Astrocyte (in vitro differentiated cells and primary cell): ENCODE measurements around the gene CPXM2. TPM values are rescaled to one million over a fixed set of nuclear protein-coding genes. Genes with fewer than 3 reads are reported as not detected.
A peak's percentile ranks its signal among the peaks of the same experiment; 100 is the strongest.

Experiments used
- DNase-seq: peaks from one replicate; pipeline ENCODE4 v3.0.0-alpha.2; 2010; ENCODE audit warnings: low read depth
- FAIRE-seq: peaks from 2 replicates; lab custom pipeline; 2011; peaks lifted over from hg19 to GRCh38; lab: Jason Lieb, UNC
- H2AFZ ChIP-seq: 2 replicates; pipeline ENCODE4 v1.6.0; 2012; ENCODE audit warnings: low read depth, low read length, inconsistent platforms
- H3K27ac ChIP-seq: 2 replicates; pipeline ENCODE4 v1.5.1; 2011; ENCODE audit warnings: low read depth, low read length, inconsistent platforms
- H3K27me3 ChIP-seq: 2 replicates; pipeline ENCODE4 v1.6.0; 2011; ENCODE audit warnings: low read length, inconsistent platforms; ENCODE audit not compliant: insufficient read depth
- H3K36me3 ChIP-seq: 2 replicates; pipeline ENCODE4 v1.5.1; 2011; ENCODE audit warnings: low read length, inconsistent platforms; ENCODE audit not compliant: insufficient read depth
- H3K4me1 ChIP-seq: 2 replicates; pipeline ENCODE4 v1.5.1; 2011; ENCODE audit warnings: low read length, inconsistent platforms; ENCODE audit not compliant: insufficient read depth
- H3K4me2 ChIP-seq: 2 replicates; pipeline ENCODE4 v1.6.0; 2012; ENCODE audit warnings: low read length, inconsistent platforms
- H3K4me3 ChIP-seq: 2 replicates; pipeline ENCODE4 v1.5.1; 2011; ENCODE audit warnings: low read depth, mild to moderate bottlenecking, low read length, inconsistent platforms; ENCODE audit not compliant: insufficient read depth
- H3K79me2 ChIP-seq: 2 replicates; pipeline ENCODE4 v1.6.0; 2012; ENCODE audit warnings: mild to moderate bottlenecking, low read length, inconsistent platforms; ENCODE audit not compliant: insufficient read depth
- H3K9ac ChIP-seq: 2 replicates; pipeline ENCODE4 v1.6.0; 2012; ENCODE audit warnings: mild to moderate bottlenecking, low read length, inconsistent platforms
- H3K9me3 ChIP-seq: 2 replicates; pipeline ENCODE4 v1.5.1; 2012; ENCODE audit warnings: low read depth, mild to moderate bottlenecking, low read length, inconsistent platforms; ENCODE audit not compliant: insufficient read depth
- H4K20me1 ChIP-seq: 2 replicates; pipeline ENCODE4 v1.6.0; 2012; ENCODE audit warnings: low read length, inconsistent platforms; ENCODE audit not compliant: insufficient read depth
- H3K27ac Mint-ChIP-seq: one replicate; pipeline ENCODE4 v1.8.0; 2021; ENCODE audit warnings: mild to moderate bottlenecking, mixed read lengths; ENCODE audit not compliant: unreplicated experiment
- H3K27me3 Mint-ChIP-seq: one replicate; pipeline ENCODE4 v1.8.0; 2021; ENCODE audit warnings: low read depth, mixed read lengths; ENCODE audit not compliant: unreplicated experiment
- H3K36me3 Mint-ChIP-seq: one replicate; pipeline ENCODE4 v1.8.0; 2021; ENCODE audit warnings: low read depth, mixed read lengths; ENCODE audit not compliant: unreplicated experiment
- H3K4me1 Mint-ChIP-seq: one replicate; pipeline ENCODE4 v1.8.0; 2021; ENCODE audit warnings: low read depth, mixed read lengths; ENCODE audit not compliant: unreplicated experiment
- H3K4me3 Mint-ChIP-seq: one replicate; pipeline ENCODE4 v1.8.0; 2021; ENCODE audit warnings: mild to moderate bottlenecking, moderate library complexity, mixed read lengths; ENCODE audit not compliant: unreplicated experiment
- H3K9me3 Mint-ChIP-seq: one replicate; pipeline ENCODE4 v1.8.0; 2021; ENCODE audit warnings: mild to moderate bottlenecking, mixed read lengths; ENCODE audit not compliant: unreplicated experiment
- CTCF ChIP-seq: IDR thresholded peaks from 2 replicates; pipeline ENCODE4 v1.5.1; 2011; ENCODE audit warnings: low read depth, mild to moderate bottlenecking, inconsistent platforms, low read length, moderate library complexity; ENCODE audit not compliant: insufficient read depth
- EZH2 ChIP-seq: IDR thresholded peaks from 2 replicates; pipeline ENCODE4 v1.6.1; 2012; ENCODE audit warnings: mild to moderate bottlenecking, low read length, inconsistent platforms; ENCODE audit not compliant: insufficient read depth
- total RNA-seq: library from RNA; stranded (reverse); gene quantifications from 2 replicates; pipeline ENCODE4 v1.2.1, GENCODE V29; 2021

The CPXM2 gene
- total RNA-seq, 1 donor from 2014 or later = 5.2 TPM

DNA sequence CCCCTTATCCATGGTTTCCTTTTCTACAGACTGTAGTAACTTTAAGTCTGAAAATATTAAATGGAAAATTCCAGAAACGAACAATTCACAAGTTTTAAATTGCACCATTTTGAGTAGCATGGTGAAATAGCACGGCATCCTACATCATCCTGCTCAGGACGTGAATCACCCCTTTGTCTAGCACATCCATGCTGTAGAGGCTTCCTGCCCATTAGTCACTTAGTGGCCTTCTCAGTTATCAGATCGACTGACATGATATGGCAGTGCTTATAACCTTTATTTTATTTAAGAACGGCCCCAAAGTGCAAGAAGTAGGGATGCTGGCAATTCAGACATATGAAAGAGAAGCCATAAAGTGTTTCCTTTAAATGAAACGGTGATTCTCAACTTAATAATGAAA is 82.7 kb downstream of the CPXM2 start:
- Mint-ChIP-seq H3K4me3 (no peak overlapping the region), H3K9me3 (no peaks in the 10 kb centered on the region), H3K4me1 (peaks cover 22% of the 10 kb centered on the region), H3K27me3 (no peaks in the 10 kb centered on the region), H3K27ac (peak overlapping the region; percentile 99), H3K36me3 (no peaks in the 10 kb centered on the region)
- no peak overlapping the region for H3K9ac ChIP-seq
- H3K4me1 ChIP-seq = no peaks in the 10 kb centered on the region
- no peak overlapping the region for H3K4me2 ChIP-seq
- TF ChIP-seq CTCF (no peak), EZH2 (no peak)
- FAIRE-seq = peak; percentile 96
- H2AFZ ChIP-seq = no peak overlapping the region
- peak; percentile 54 for DNase-seq
- no peaks in the 10 kb centered on the region for H3K36me3 ChIP-seq
- no peaks in the 10 kb centered on the region for H4K20me1 ChIP-seq
- H3K9me3 ChIP-seq = no peaks in the 10 kb centered on the region
- no peak overlapping the region for H3K4me3 ChIP-seq
- no peaks in the 10 kb centered on the region for H3K79me2 ChIP-seq
- no peaks in the 10 kb centered on the region for H3K27me3 ChIP-seq
- H3K27ac ChIP-seq = no peak overlapping the region

- Histone ChIP-seq H3K27me3 (no peaks in the 10 kb centered on the region), H3K36me3 (no peaks in the 10 kb centered on the region), H3K4me3 (no peak overlapping the region), H4K20me1 (no peaks in the 10 kb centered on the region), H3K4me2 (no peak overlapping the region), H3K27ac (no peak overlapping the region), H3K9ac (no peak overlapping the region), H2AFZ (no peak overlapping the region), H3K9me3 (no peaks in the 10 kb centered on the region), H3K79me2 (no peaks in the 10 kb centered on the region), H3K4me1 (no peaks in the 10 kb centered on the region)
- no peak for DNase-seq
- H3K27me3 Mint-ChIP-seq = no peaks in the 10 kb centered on the region
- peaks cover 22% of the 10 kb centered on the region for H3K4me1 Mint-ChIP-seq
- FAIRE-seq = peak; percentile 13
- no peaks in the 10 kb centered on the region for H3K9me3 Mint-ChIP-seq
- peak overlapping the region; percentile 99 for H3K27ac Mint-ChIP-seq
- peak overlapping the region; percentile 15 for H3K4me3 Mint-ChIP-seq
- no peak for TF ChIP-seq EZH2
- TF ChIP-seq CTCF = no peak
- no peaks in the 10 kb centered on the region for H3K36me3 Mint-ChIP-seq
Observed at GRCh38 chr10:123808286-123808685, 83.3 kb downstream of the CPXM2 start.

GRCh38 chr10:123807444-123808035 is 84.1 kb downstream of the CPXM2 start:
- Histone ChIP-seq H3K79me2 (no peaks in the 10 kb centered on the region), H3K9ac (no peak overlapping the region), H3K27me3 (no peaks in the 10 kb centered on the region), H3K4me2 (no peak overlapping the region), H3K9me3 (no peaks in the 10 kb centered on the region), H3K4me1 (no peaks in the 10 kb centered on the region), H4K20me1 (no peaks in the 10 kb centered on the region), H3K27ac (no peak overlapping the region), H3K36me3 (no peaks in the 10 kb centered on the region), H3K4me3 (no peak overlapping the region), H2AFZ (no peak overlapping the region)
- Mint-ChIP-seq H3K36me3 (no peaks in the 10 kb centered on the region), H3K4me3 (no peak overlapping the region), H3K4me1 (peaks cover 22% of the 10 kb centered on the region), H3K9me3 (no peaks in the 10 kb centered on the region), H3K27me3 (no peaks in the 10 kb centered on the region), H3K27ac (peak overlapping the region; percentile 99)
- no peak for TF ChIP-seq EZH2
- TF ChIP-seq CTCF = no peak
- DNase-seq (no peak), FAIRE-seq (peak; percentile 76)
